MM.1S (cell line): Measurements from ENCODE around the gene TMEM40.

Source experiments
- DNase-seq: peaks from one replicate; pipeline ENCODE4 v3.0.0-alpha.2; 2015
- H2AFZ ChIP-seq: fragments of 300-600 bp; sonication (generic); 2 replicates; pipeline ENCODE4 v1.6.0; 2016; ENCODE audit warnings: antibody characterized with exemption, low read length
- H3F3A ChIP-seq: fragments of 300-600 bp; sonication (generic); 2 replicates; pipeline ENCODE4 v1.6.1; 2016; ENCODE audit warnings: mild to moderate bottlenecking, antibody characterized with exemption, low read length, moderate library complexity, mixed read lengths; ENCODE audit not compliant: insufficient read depth
- H3K27ac ChIP-seq: fragments of 300-600 bp; sonication (generic); 2 replicates; pipeline ENCODE4 v1.5.1; 2016; ENCODE audit warnings: mild to moderate bottlenecking, low read length
- H3K27me3 ChIP-seq: fragments of 300-600 bp; sonication (generic); replicated peaks from 2 replicates; pipeline ENCODE4 v1.6.0; 2016; ENCODE audit warnings: low read length; ENCODE audit not compliant: insufficient read depth
- H3K36me3 ChIP-seq: fragments of 300-600 bp; sonication (generic); replicated peaks from 2 replicates; pipeline ENCODE4 v1.6.1; 2016; ENCODE audit warnings: mild to moderate bottlenecking, low read length, mixed read lengths; ENCODE audit not compliant: insufficient read depth
- H3K4me1 ChIP-seq: fragments of 300-600 bp; sonication (generic); 2 replicates; pipeline ENCODE4 v1.6.1; 2016; ENCODE audit warnings: low read length, mixed read lengths
- H3K4me2 ChIP-seq: fragments of 300-600 bp; sonication (generic); 2 replicates; pipeline ENCODE4 v1.6.0; 2016; ENCODE audit warnings: low read depth, low read length
- H3K4me3 ChIP-seq: fragments of 300-600 bp; sonication (generic); 2 replicates; pipeline ENCODE4 v1.5.1; 2016; ENCODE audit warnings: low read length, mixed read lengths
- H3K79me2 ChIP-seq: fragments of 300-600 bp; sonication (generic); 2 replicates; pipeline ENCODE4 v1.6.1; 2016; ENCODE audit warnings: mixed run types, low read length, mixed read lengths
- H3K9ac ChIP-seq: fragments of 300-600 bp; sonication (generic); 2 replicates; pipeline ENCODE4 v1.6.1; 2016; ENCODE audit warnings: low read length, mixed read lengths
- H3K9me2 ChIP-seq: fragments of 300-600 bp; sonication (generic); replicated peaks from 2 replicates; pipeline ENCODE4 v1.6.1; 2016; ENCODE audit warnings: mild to moderate bottlenecking, low read length, mixed read lengths; ENCODE audit not compliant: insufficient read depth
- H3K9me3 ChIP-seq: fragments of 300-600 bp; sonication (generic); replicated peaks from 2 replicates; pipeline ENCODE4 v1.6.1; 2016; ENCODE audit warnings: mild to moderate bottlenecking, low read length, mixed read lengths; ENCODE audit not compliant: insufficient read depth
- H4K20me1 ChIP-seq: fragments of 300-600 bp; sonication (generic); 2 replicates; pipeline ENCODE4 v1.6.1; 2016; ENCODE audit warnings: mild to moderate bottlenecking, low read length, moderate library complexity, mixed read lengths; ENCODE audit not compliant: insufficient read depth
- CTCF ChIP-seq: fragments of 300-600 bp; sonication (generic); IDR thresholded peaks from 2 replicates; pipeline ENCODE4 v1.5.1; 2016; ENCODE audit warnings: antibody characterized with exemption, low read length, mixed read lengths
- EZH2 ChIP-seq: fragments of 300-600 bp; sonication (generic); optimal IDR thresholded peaks from 2 replicates; pipeline ENCODE3; 2017; ENCODE audit warnings: low read depth, mild to moderate bottlenecking, antibody characterized with exemption, low read length, mixed read lengths
- EZH2phosphoT487 ChIP-seq: fragments of 300-600 bp; sonication (generic); IDR thresholded peaks from 2 replicates; pipeline ENCODE4 v1.6.1; 2018; ENCODE audit warnings: antibody characterized with exemption, low read length

Gene TMEM40

GRCh38 chr3:12753275-12754028, 5.6 kb downstream of the TMEM40 start:
- H3K79me2 ChIP-seq, result no peaks in the 10 kb centered on the region
- H3K4me3 ChIP-seq, result no peak overlapping the region
- H3F3A ChIP-seq, result no peaks in the 10 kb centered on the region
- no peak overlapping the region for H3K4me2 ChIP-seq
- no peaks in the 10 kb centered on the region for H3K36me3 ChIP-seq
- H3K9me2 ChIP-seq, result no peaks in the 10 kb centered on the region
- DNase-seq, result no peak
- TF ChIP-seq EZH2phosphoT487, result no peak
- TF ChIP-seq EZH2, result no peak
- no peak for TF ChIP-seq CTCF
- no peak overlapping the region for H3K27ac ChIP-seq
- no peaks in the 10 kb centered on the region for H4K20me1 ChIP-seq
- no peaks in the 10 kb centered on the region for H3K4me1 ChIP-seq
- no peak overlapping the region for H2AFZ ChIP-seq
- H3K9me3 ChIP-seq, result no peaks in the 10 kb centered on the region
- H3K9ac ChIP-seq, result no peak overlapping the region
- H3K27me3 ChIP-seq, result no peaks in the 10 kb centered on the region

GRCh38 chr3:12752809-12753208, 6.2 kb downstream of the TMEM40 start:
- Histone ChIP-seq H3K4me1 (no peaks in the 10 kb centered on the region), H3K27ac (no peak overlapping the region), H3K36me3 (no peaks in the 10 kb centered on the region), H3K79me2 (no peaks in the 10 kb centered on the region), H3K4me2 (no peak overlapping the region), H3K4me3 (no peak overlapping the region), H3K27me3 (no peaks in the 10 kb centered on the region), H3K9me2 (no peaks in the 10 kb centered on the region), H3K9ac (no peak overlapping the region), H2AFZ (no peak overlapping the region), H4K20me1 (no peaks in the 10 kb centered on the region), H3F3A (no peaks in the 10 kb centered on the region), H3K9me3 (no peaks in the 10 kb centered on the region)
- no peak for DNase-seq
- TF ChIP-seq EZH2 (no peak), EZH2phosphoT487 (no peak), CTCF (no peak)

- Histone ChIP-seq H3K79me2 (no peaks in the 10 kb centered on the region), H3K27ac (no peak overlapping the region), H3K9me3 (no peaks in the 10 kb centered on the region), H3K4me3 (no peak overlapping the region), H3K4me1 (no peaks in the 10 kb centered on the region), H3K36me3 (no peaks in the 10 kb centered on the region), H3K4me2 (no peak overlapping the region), H3K9ac (no peak overlapping the region), H4K20me1 (no peaks in the 10 kb centered on the region), H2AFZ (no peak overlapping the region), H3K9me2 (no peaks in the 10 kb centered on the region), H3F3A (no peaks in the 10 kb centered on the region), H3K27me3 (no peaks in the 10 kb centered on the region)
- no peak for DNase-seq
- TF ChIP-seq CTCF (no peak), EZH2phosphoT487 (no peak), EZH2 (no peak)
Observed at GRCh38 chr3:12752102-12752501, 7.0 kb downstream of the TMEM40 start.
